SIG-M5 (cell line): ENCODE measurements around the gene ABHD2.
"Not testable (repeated sequence)": the region's sequence is repeated elsewhere in the genome, so short reads cannot be mapped to it uniquely, and the experiment has no call there.

Experiments used
- DNase-seq: peaks from one replicate; lab custom pipeline; 2025; lab: John Stamatoyannopoulos, UW

Gene ABHD2

GRCh38 chr15:89139613-89140499, 51.6 kb downstream of the ABHD2 start:
- no peak for DNase-seq

DNA sequence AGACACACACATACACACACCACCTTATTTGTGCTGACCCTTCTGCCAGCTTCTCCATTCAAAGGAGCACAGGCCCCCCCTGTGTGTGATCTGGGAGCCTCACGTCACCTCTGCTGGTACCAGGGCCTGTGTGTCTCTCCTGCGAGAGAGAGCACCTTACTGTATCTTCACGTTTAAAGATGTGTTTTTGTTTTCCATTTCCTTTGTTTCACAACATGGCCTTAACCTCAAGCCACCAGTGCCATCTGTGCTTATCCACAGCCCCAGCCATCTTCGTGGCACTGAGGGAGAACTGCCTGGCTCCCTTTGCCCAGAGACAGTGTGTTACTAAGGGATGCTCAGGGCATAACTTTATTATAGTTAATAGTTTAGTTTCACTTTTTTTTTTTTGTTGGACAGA, 52.3 kb downstream of the ABHD2 start:
- DNase-seq, result no peak

DNA sequence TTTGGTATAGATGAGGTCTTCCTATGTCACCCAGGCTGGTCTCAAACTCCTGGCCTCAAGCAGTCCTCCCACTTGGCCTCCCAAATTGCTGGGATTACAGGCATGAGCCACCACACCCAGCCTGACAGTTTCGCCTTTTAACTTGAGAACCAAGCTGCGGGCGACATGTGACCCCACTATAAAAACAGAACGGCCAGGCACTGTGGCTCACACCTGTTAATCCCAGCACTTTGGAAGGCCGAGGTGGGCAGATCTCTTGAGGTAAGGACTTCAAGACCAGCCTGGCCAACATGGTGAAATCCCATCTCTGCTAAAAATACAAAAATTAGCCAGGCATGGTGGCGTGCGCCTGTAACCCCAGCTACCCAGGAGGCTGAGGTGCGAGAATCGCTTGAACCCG, 52.9 kb downstream of the ABHD2 start:
- not testable (repeated sequence) for DNase-seq

DNA sequence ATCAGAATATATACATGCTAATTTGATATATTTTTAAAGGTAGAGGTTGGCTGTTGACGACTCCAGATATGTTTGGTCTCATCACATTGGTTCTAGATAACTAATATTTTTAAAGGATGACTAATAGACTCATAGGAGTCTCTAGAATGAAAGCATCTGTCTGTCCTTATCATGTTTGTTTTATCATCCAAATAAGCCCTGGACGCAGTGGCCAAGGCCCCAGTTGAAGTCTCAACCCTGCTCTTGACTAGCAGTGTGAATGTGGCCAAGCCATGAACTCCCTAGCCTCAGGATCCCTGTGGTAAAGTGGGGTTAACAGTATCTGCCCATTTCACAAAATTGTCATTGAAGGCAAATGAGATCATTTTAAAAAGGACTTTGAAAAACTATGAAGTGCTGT, 53.6 kb downstream of the ABHD2 start:
- DNase-seq, result no peak

GRCh38 chr15:89142423-89142822, 54.2 kb downstream of the ABHD2 start:
- no peak for DNase-seq

DNA sequence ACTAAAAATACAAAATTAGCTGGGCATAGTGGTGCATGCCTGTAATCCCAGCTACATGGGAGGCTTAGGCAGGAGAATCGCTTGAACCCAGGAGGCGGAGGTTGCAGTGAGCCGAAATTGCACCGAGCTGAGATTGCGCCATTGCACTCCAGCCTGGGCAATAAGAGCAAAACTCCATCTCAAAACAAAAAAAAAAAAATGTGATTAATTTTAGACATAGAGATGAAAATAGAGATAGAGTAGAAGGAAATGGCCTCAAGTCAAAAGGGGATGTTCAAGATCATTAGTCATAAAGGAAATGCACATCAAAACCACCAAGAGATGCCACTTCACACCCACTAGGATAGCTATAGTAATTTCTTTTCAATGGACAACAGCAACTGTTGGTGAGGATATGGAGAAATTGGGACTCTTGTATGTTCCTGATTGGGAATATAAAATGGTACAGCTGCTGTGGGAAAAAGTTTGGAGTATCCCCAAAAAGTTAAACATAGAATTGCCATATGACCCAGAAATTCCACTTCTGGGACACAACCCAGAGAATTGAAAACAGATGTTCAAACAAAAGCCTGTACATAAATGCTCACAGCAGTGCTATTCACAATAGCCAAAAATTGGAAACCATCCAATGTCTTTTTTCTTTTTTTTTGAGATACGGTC, 55.4 kb downstream of the ABHD2 start:
- peak; percentile 78 for DNase-seq

DNA sequence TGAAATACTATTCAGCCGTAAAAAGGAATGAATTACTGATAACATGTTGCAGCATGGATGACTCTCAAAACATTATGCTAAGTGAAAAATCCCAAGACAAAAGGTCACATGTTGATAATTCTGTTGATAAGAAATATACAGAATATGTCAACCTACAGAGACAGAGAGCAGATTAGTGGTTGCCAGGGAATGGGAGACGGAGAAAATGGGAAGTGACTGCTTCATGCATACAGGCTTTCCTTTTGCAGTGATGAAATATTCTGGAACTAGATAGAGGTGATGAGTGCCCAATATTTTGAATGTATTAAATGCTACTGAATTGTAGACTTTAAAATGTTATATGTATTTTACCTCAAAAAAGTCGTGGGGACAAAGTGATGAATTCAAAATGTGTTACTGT, 56.2 kb downstream of the ABHD2 start:
- no peak for DNase-seq

- no peak for DNase-seq
Observed at GRCh38 chr15:89146366-89146765, 58.1 kb downstream of the ABHD2 start.

DNA sequence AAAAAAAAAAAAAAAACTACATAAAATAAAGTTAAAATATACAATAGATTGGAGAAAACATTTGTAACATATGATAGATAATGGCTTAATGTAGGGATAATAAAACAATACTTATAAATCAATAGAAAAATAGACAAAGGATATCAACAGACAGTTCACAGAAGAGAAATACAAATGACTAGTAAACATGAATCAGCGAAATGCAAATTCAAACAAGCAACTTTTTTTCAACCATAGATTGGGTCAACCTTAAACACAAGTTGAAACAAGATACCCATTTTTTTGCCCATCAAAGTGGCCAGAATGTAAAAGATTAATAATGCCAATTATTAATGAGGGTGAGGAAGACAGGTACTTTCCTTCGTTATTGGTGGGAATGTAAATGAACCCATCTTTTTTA, 59.9 kb downstream of the ABHD2 start:
- DNase-seq, result no peak

- DNase-seq, result no peak
Observed at GRCh38 chr15:89149501-89150101, 61.3 kb downstream of the ABHD2 start.

DNA sequence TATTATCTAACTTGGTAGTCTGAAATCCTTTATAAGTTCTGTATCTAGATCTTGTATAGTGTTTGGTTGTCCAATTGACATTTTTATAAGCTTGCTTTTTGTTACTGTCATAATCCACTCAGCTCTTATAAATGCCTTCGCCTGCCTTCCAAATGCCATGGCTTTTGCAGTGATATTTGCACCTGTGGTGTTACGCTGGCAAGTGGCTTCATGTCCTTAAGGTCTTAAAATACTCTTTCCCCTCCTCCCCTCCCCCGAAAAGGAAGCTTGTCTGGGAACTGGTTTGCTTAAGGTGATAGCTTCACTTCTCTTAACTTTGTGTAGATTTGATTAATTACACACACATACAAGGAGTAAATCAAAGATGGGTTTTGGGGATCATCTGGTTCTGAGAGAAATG, 62.0 kb downstream of the ABHD2 start:
- no peak for DNase-seq

DNA sequence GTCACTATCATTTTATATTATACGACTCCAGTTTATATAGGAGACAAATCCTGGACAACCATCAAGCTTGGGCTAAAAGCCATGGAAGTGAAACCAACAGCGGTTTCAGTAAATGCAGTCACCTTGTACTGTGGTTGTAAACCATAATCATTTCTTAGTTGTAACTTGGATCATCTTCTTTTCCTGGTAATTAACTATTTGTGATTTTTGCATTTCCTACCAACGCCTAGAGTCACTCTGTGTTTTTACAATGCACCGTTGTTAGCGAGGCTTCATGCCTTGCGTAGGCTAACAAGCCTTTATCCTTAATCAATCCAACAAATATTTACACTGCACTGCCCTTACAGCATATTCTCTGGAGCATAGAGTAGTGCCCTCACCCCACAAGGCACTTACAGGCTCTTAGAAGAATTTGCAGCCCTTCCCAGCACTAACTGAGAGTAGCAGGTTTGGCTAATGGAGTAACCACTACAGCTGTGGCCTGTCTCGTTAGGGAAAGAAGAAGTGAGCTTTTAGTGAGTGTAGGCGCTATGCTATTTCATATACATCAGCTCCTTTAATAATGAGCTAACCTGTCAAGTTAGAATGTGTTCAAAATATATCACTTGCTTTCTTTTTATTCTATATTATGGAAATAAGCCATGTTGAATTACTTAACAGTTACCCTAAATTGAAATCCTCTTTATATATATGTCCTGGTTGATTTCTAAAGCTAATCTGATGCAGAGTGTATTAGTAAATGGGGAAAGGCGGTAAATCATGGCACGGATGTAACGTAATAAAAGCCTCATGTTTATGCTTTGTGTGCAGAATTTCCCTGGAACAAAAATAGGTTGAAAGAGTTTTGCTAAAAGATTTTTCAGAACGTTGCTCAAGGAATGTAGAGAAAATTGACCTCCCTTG, 62.8 kb downstream of the ABHD2 start:
- DNase-seq, result no peak

- no peak for DNase-seq
Observed at GRCh38 chr15:89155122-89155521, 66.9 kb downstream of the ABHD2 start.

GRCh38 chr15:89155656-89156055, 67.4 kb downstream of the ABHD2 start:
- no peak for DNase-seq

DNA sequence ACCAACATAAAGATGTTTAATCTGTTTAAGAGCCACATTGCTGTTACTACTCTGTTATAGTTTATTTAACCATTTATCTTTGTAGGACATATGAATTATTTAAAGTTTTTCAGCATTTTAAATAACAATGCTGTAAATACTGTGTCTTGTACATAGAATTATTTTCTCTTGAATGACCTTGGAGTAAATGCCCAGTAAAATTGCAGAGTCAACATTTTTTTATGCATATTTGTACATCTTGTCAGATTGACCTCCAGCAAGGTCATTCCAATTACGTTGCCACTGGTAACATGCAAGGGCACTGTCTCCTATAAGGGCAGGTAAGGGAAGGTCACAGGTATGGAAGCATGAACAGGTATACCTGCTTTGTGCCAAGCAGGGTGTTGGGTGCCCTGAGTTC, 68.8 kb downstream of the ABHD2 start:
- no peak for DNase-seq

GRCh38 chr15:89157918-89158564, 69.8 kb downstream of the ABHD2 start:
- no peak for DNase-seq

GRCh38 chr15:89161666-89162065, 73.4 kb downstream of the ABHD2 start:
- no peak for DNase-seq

DNA sequence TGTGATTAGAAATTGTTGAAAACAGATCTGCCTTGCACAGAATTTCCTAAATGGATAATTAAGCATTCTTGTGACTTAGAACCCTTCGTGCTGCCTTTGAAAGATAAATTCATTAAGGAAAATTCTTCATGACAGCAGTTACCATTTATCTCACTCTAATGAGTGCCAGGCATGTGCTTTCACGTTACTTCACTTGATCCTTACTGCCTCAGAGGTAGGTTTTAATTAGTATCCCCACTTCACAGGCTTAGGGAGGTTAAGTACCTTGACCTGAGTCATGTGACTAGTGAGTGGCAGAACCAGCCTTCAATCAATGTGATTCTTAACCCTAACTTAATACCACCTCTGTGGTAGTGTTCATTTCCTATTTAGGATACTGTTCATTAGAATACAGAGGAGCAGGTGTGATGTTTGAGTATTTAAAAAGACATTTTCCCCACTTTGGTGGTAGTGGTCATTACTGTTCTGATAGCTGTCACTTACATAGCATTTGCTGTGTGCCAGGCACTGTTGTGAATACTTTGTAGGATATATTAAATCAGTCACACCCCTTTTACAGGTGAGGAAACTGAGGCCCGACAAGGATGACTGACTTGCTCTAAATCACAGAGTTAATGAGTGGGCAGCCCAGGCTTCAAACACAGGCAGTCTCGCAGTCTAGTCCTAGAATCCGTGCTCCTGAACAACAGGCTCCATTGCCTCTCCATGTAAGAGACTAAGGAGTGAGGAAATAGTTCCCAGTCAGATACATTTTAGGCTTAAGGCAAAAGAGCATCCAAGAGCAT, 75.2 kb downstream of the ABHD2 start:
- DNase-seq, result no peak

GRCh38 chr15:89164712-89165211, 76.5 kb downstream of the ABHD2 start:
- no peak for DNase-seq

- no peak for DNase-seq
Observed at GRCh38 chr15:89165677-89166076, 77.4 kb downstream of the ABHD2 start.
